Ammon's horn (tissue), 1 donor: ENCODE data around the gene LBR.

ENCODE experiments used
- DNase-seq: peaks from one replicate; pipeline ENCODE4 v3.0.0-alpha.2; 2016; ENCODE audit warnings: low spot score

LBR gene

GRCh38 chr1:225464851-225465792 is 37.3 kb upstream of the LBR start:
- no peak for DNase-seq

- DNase-seq = no peak
Observed at GRCh38 chr1:225462714-225463574, 35.1 kb upstream of the LBR start.

- no peak for DNase-seq
Observed at GRCh38 chr1:225462429-225462713, 34.5 kb upstream of the LBR start.

- DNase-seq = no peak
Observed at GRCh38 chr1:225461533-225462428, 33.9 kb upstream of the LBR start.

- DNase-seq = no peak
Observed at GRCh38 chr1:225460737-225461532, 33.1 kb upstream of the LBR start.

GRCh38 chr1:225460021-225460736 is 32.3 kb upstream of the LBR start:
- DNase-seq = no peak

GRCh38 chr1:225458222-225458631 is 30.4 kb upstream of the LBR start:
- no peak for DNase-seq

- DNase-seq = peak; percentile 42
Observed at GRCh38 chr1:225454733-225455132, 26.9 kb upstream of the LBR start.

- no peak for DNase-seq
Observed at GRCh38 chr1:225453797-225454648, 26.2 kb upstream of the LBR start.

- DNase-seq = no peak
Observed at GRCh38 chr1:225451840-225452515, 24.1 kb upstream of the LBR start.

- DNase-seq = no peak
Observed at GRCh38 chr1:225451340-225451739, 23.5 kb upstream of the LBR start.

GRCh38 chr1:225450491-225451191 is 22.8 kb upstream of the LBR start:
- no peak for DNase-seq

GRCh38 chr1:225449774-225450173 is 21.9 kb upstream of the LBR start:
- DNase-seq = no peak

GRCh38 chr1:225449261-225449660 is 21.4 kb upstream of the LBR start:
- no peak for DNase-seq

- DNase-seq = peak; percentile 84
Observed at GRCh38 chr1:225448146-225448805, 20.4 kb upstream of the LBR start.

- DNase-seq = peak; percentile 83
Observed at GRCh38 chr1:225447650-225448089, 19.8 kb upstream of the LBR start.

GRCh38 chr1:225446981-225447615 is 19.3 kb upstream of the LBR start:
- no peak for DNase-seq
